GDM1 (cell line): ENCODE data around the gene TSPAN18.

Experiments used
- DNase-seq: peaks from one replicate; lab custom pipeline; 2025; lab: John Stamatoyannopoulos, UW

Gene TSPAN18

DNA sequence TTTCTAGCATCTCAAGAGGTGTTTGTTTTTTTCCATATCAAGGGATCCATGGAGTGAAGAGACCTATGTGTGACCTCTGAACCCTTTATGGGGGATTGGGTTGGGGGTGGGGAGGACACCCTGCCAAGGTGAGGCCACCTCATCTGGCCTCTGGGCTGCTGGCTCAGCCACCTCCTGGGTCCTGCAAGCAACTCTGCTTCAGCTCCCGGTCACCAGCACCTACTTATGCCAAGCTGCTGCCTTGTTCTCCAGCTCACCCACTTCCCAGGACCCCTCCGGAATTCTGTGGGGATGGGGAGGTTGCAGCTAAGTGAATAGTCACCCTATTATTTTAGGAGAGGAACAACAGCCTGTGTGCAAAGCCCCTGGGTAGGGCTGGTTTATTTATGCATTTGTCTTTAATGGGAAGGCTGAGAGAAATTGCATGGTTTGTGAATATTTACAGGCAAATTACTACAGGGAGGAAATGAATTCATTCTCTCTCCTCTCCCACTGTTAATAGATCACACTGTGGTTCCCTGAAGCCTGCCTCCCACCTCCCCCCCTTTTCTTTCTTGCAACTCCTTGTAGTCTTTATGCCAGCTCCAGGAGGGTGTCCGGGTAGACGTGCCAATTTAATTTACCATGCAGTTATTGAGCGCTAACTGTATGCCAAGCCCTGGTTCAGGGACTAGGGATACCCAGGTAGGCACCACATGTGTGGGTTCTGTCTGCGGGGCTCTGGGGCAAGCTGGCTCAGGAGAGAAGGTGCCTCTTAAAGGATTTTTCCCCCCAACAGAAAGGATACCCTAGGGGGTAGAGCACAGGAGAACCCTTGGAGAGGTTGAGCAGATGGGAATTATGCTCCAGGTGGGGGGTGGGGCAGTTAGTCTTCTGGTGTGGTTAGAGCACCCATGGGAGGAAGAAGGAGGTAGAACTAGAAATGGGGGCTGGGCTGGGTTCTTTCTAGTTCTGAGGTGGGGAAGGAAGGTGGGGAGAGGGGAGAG, 50.7 kb downstream of the TSPAN18 start:
- no peak for DNase-seq

GRCh38 chr11:44778195-44779100, 51.7 kb downstream of the TSPAN18 start:
- DNase-seq = no peak

DNA sequence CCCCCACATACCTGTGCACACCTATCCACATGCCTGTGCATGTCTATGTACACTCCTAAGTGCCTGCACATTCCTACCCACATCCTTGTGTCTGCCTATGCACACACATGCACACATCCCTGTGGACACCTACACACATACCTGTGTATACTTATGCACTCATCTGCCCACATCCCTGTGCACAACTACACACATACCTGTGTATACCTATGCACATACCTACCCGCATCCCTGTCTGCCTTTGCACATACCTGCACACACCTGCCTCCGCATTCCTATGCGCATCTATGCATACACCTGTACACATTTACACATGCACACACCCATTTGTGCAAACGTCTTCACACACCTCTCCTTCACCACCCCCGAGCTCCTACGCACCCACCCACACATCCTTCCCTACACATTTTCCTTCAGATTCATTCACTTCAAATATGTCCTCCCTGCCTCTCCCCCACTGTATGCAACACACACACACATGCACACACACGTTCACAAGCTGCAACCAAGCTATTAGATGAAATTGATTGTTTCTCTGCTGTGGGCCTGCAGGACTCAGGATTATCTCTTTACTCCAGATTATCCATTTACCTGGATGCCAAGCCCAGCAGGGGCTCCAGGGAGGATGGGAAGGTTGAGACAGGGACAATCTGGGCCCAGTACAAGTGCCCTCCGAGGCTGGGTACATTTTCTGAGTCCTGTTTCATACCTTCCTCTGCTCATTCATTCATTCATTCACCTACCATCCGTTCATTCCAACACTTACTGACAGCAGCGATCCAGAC, 53.2 kb downstream of the TSPAN18 start:
- DNase-seq = no peak

DNA sequence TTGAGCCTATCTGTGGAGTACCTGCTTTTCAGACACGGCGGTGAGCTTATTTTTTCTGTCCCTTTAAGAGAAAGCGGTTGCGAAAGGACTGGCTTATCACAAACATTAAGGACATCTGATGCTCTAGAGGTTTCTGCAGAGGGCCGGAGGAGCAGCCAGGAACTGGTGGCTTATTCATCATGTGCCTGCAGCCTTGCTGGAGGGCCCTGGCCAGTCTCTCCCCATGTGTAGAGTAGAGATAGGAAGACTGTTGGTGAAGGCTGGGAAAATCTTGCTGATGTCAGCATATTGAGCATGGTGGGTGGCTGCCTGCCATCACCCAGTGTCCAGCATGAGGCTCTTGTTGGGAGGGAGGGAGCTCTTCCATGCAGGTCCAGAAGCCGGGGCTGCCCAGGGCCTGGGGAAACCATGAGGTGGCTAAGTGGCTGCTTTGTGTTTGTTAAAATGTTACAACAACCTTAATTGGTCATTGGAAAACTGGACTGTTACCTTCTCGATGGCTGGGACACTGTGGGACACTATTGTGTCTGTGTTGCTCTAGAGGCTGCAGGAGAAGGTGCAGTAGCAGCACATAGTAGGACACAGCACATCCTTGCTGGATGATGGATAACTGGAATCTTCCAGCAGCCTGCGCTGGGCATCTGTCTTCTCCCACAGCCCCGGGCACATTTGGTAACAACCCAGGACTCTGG, 54.3 kb downstream of the TSPAN18 start:
- no peak for DNase-seq

DNA sequence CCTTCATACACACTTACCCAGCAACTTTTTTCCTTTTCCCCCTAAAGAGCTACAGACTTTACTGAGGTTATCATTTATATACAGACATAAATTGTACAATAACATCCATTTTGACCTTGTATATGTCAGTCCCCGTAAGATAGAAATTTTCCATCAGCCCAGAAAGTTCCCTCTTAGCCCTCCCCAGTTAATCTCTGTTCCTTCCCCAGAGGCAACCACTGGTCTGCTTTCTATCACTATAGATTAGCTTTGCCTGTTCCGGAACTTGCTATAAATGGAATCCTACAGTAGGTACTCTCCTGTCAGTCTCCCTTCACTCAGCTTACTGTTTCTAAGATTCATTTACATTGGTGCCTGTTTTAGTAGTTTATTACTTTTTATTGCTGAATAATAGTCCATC, 54.9 kb downstream of the TSPAN18 start:
- no peak for DNase-seq

DNA sequence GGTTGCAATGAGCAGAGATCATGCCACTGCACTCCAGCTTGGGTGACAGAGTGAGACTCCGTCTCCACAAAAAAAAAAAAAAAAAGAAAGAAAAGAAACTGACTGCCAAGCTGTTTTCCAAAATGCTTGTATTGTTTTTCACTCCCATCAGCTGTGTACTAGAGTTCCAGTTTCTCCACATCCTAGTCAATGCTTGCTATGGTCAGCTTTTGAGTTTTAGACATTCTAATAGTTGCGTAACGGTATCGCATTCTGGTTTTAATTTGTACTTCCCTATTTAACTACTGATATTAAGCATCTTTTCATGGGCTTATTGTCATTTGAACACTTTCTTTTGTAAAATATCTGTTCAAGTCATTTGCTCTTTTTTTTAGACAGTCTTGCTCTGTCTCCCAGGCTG, 55.7 kb downstream of the TSPAN18 start:
- no peak for DNase-seq

DNA sequence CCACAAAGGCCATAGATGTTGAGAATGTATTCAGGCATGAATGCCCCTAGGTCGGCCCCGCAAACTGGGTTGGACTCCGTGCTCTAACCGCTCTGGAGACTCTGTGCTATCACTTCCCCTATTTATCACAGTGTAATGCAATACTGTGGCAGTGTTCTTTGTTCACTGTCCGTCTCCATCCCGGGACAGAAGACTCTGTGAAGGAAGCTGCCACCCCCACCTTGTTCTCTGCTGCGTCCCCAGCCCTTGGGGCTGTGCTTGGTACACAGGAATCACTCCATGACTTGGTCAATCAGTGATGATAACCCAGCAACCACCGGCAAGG, 57.6 kb downstream of the TSPAN18 start:
- no peak for DNase-seq

DNA sequence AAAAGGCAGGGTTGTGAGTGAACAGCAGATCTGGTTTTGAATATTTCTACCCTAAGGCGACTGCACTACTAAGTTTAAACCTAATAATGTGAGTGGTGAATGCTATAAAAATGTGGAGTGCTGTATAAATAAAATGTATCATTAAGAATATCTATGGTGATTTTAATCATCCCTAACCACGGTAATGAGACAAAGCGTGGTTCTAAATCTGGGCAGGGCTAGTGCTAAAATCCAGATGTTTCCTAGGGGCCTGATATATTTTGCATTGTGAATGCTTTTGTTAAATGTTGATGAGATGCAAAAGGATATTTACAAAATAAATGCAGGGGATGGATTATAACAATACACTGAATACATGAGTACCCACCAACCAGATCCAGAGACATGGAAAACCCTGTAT, 58.1 kb downstream of the TSPAN18 start:
- no peak for DNase-seq

DNA sequence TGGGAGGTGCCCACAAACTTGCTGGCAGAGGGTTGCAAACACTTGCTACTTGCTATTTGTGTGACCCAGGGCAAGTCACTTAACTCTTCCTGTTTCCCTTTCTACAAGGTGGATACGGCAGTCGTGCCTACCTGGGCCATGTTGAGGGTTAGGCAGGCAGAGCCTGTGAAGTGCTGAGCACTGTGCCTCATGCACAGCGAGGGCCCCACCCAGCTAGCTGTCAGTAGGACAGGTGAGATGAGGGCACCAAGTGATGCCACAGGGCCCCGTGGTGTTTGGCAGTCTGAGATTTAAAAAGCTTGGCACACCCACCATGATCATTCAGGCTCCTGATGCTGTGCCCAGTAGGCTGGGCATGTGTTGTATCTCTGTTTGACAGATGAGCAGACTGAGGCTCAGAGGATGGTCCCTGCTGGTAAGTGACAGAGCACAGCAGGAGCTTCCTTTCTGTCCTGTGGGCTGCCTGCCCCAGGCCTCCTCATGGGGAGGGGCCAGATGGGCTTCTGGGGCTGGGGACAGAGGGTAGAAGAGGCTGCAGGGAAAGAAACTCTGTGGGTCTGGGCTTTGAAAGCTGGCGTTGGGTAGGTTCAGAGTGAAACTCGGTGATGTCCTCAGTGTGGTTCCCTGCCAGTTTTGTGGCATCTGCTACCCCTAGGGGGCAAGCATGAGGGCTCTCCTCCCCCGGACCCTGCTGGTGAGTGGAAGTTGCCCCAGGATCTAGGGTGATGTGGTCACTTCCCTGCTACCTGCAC, 59.3 kb downstream of the TSPAN18 start:
- no peak for DNase-seq

- no peak for DNase-seq
Observed at GRCh38 chr11:44787070-44787469, 60.3 kb downstream of the TSPAN18 start.

DNA sequence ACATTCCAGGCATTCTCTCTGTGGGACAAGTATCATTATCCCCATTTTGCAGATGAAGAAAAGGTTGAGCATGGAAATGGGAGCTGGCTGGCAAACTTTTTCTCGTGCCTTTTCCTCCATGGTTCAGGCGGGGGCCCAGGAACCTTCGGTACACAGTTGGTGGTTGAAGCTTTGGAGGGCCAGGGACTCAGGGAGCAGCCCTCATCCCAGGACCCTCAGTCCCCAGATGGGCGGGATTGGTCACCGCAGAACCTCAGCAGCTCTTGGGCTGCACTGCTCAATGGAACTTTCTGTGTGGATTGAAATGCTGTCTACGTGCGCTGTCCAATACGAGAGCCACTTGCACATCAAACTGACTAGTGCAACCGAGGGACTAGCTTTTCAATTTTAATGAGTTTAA, 61.2 kb downstream of the TSPAN18 start:
- no peak for DNase-seq

GRCh38 chr11:44788536-44789261, 61.9 kb downstream of the TSPAN18 start:
- DNase-seq = no peak

GRCh38 chr11:44789496-44789895, 62.7 kb downstream of the TSPAN18 start:
- DNase-seq = no peak

DNA sequence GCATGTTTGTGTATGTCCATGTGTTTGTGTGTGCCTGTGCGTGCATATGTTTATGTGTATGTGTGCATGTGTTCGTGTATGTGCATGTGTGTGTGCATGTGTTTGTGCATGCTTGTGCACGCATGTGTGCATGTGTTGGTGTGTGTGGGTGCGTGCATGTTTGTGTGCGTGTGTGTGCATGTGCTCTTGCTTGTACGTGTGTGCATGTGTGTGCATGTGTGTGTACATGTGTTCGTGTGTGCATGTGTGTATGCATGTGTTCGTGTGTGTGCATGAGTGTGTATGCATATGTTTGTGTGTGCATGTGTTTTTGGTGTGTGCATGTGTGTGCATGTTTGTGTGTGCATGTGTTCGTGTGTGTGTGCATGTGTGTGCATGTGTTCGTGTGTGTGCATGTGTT, 63.4 kb downstream of the TSPAN18 start:
- DNase-seq = no peak

- DNase-seq = no peak
Observed at GRCh38 chr11:44791316-44791925, 64.7 kb downstream of the TSPAN18 start.

GRCh38 chr11:44792171-44792570, 65.4 kb downstream of the TSPAN18 start:
- DNase-seq = no peak

DNA sequence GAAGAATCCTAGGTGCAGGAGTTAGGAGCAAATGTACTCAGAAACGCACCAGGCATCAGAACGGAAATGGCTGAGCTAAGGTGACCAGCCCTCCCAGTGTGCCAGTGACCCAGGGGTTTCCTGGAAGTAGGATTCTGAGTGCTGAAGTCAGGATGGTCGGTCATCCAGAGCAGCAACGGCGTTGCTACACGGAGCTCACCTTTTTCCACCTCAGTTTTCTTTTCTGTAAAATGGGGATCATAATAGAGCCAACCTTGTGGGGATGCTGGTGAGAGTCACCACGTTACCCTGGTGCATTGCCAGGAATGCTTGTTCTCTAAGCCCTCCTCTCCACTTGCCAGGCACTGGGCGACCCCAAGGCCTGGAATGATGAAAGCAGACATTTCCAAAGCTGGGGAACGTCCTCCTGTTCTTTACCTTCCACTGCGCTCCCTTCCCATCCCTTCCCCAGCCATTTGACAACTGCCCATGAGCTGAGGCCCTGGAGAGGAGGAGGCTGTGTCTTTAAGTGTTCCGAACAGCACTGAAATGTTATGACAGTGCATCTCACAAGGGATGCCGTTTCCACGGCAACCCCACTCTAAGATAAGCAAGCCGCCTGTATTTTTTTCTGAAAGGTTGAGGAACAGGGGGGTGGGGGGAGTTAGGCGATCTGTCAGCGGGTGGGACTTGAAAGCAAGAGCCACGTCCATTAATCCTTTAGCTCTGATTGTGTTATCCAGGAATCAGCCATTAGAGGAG, 66.8 kb downstream of the TSPAN18 start:
- DNase-seq = no peak

- no peak for DNase-seq
Observed at GRCh38 chr11:44795803-44796535, 69.2 kb downstream of the TSPAN18 start.
